ENCODE data around the gene REN. TPM values are rescaled to one million over a fixed set of nuclear protein-coding genes. Genes with fewer than 3 reads are reported as not detected.

REN gene
- total and polyA plus RNA-seq, 4 donors, result 0.05 to 0.25 (median 0.15) TPM; not detected in 1

DNA sequence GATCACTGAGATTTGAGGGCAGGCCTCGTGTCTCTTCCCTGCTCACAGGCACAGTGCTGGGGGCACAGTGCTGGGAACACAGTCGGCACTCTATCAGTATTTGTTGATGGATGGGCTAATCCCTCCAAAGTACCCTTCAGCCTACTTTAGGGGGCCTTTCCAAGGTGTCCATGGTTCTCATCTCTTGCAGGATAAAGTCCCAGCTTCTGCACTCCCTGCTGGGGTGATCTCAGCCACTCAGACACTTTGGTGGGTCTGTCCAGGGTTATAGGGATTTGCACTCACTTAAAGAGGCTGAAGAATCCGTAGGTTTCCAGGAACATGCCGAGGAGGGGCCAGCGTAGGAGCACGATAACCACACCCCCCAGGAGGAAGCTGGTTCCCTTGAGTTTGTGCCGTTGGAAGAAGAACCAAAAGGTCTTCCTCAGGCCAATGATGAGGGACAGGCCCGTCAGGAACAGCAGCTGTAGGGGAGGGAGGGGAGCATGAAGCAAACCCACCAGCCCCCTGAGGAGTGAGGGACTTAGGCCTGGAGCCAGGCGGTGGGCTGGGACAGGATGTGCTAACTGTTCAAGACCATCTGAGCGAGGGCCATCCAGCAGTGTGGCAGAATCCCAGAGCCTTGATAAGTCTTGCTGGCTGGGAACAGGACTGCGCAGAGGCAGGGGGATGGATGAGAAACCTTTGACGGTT lies 35.4 kb upstream of the REN start:
- H3K9me3 ChIP-seq (ENCODE audit: control insufficient read depth in 4 of 4, low read length in 3 of 4), result no peaks in the 10 kb centered on the region
- H3K36me3 ChIP-seq (ENCODE audit: control insufficient read depth in 4 of 4, insufficient read depth in 3 of 4, low read depth in 1 of 4, low read length in 3 of 4), result peaks cover 0 to 2% (median 0%) of the 10 kb centered on the region in 4 donors
- H3K4me1 ChIP-seq (ENCODE audit: control insufficient read depth in 4 of 4, insufficient read depth in 4 of 4, low read length in 3 of 4), result peaks cover 2 to 11% (median 9%) of the 10 kb centered on the region in 4 donors
- H3K27me3 ChIP-seq (ENCODE audit: control insufficient read depth in 4 of 4, insufficient read depth in 4 of 4, low read length in 3 of 4), result no peaks in the 10 kb centered on the region
- 90% methylated on average over 12 of the region's 12 CpGs for WGBS
- H3K9ac ChIP-seq (ENCODE audit: low read depth in 1 of 2, low read length in 2 of 2), result no peak overlapping the region
- no peak overlapping the region for H3K27ac ChIP-seq (ENCODE audit: low read depth in 1 of 2, low read length in 2 of 2)
- TF ChIP-seq YY1 (IDR thresholded peaks at IDR 0.05), result no peak
- no peak for TF ChIP-seq HNF4G (IDR thresholded peaks at IDR 0.05)
- TF ChIP-seq TAF1 (conservative IDR thresholded peaks at IDR 0.05), result no peak
- no peak for DNase-seq (ENCODE audit: low spot score)
- no peak overlapping the region for H3K4me3 ChIP-seq (ENCODE audit: low read depth in 1 of 3, low read length in 3 of 3)

DNA sequence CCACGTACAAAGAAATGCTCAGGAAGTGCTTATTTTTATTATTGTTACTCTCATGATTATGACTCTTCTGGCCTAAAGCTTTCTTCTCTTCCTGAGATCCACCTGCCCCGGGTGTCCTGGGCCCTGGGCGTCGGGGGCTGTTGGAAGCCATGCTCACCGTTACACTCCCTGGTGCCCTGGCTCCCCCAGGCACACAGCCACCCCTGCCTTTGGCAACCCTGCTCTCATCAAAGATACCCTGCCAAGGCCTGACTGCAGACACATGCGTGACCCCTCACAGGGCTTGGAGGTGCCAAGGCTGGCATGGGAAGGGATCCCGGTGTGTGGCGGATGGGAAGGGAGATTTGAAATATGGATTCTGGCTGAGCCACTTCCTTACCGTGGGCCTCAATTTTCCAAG lies 33.4 kb upstream of the REN start:
- peaks cover 0 to 2% (median 0%) of the 10 kb centered on the region in 4 donors for H3K4me1 ChIP-seq (ENCODE audit: control insufficient read depth in 4 of 4, insufficient read depth in 4 of 4, low read length in 3 of 4)
- no peak for DNase-seq (ENCODE audit: low spot score)
- no peaks in the 10 kb centered on the region for H3K9me3 ChIP-seq (ENCODE audit: control insufficient read depth in 4 of 4, low read length in 3 of 4)
- H3K9ac ChIP-seq (ENCODE audit: low read depth in 1 of 2, low read length in 2 of 2), result no peak overlapping the region
- 82% methylated on average over 9 of the region's 9 CpGs for WGBS
- TF ChIP-seq, protein P1, sequence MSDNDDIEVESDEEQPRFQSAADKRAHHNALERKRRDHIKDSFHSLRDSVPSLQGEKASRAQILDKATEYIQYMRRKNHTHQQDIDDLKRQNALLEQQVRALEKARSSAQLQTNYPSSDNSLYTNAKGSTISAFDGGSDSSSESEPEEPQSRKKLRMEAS (IDR thresholded peaks at IDR 0.05), result no peak
- TF ChIP-seq, protein P2, sequence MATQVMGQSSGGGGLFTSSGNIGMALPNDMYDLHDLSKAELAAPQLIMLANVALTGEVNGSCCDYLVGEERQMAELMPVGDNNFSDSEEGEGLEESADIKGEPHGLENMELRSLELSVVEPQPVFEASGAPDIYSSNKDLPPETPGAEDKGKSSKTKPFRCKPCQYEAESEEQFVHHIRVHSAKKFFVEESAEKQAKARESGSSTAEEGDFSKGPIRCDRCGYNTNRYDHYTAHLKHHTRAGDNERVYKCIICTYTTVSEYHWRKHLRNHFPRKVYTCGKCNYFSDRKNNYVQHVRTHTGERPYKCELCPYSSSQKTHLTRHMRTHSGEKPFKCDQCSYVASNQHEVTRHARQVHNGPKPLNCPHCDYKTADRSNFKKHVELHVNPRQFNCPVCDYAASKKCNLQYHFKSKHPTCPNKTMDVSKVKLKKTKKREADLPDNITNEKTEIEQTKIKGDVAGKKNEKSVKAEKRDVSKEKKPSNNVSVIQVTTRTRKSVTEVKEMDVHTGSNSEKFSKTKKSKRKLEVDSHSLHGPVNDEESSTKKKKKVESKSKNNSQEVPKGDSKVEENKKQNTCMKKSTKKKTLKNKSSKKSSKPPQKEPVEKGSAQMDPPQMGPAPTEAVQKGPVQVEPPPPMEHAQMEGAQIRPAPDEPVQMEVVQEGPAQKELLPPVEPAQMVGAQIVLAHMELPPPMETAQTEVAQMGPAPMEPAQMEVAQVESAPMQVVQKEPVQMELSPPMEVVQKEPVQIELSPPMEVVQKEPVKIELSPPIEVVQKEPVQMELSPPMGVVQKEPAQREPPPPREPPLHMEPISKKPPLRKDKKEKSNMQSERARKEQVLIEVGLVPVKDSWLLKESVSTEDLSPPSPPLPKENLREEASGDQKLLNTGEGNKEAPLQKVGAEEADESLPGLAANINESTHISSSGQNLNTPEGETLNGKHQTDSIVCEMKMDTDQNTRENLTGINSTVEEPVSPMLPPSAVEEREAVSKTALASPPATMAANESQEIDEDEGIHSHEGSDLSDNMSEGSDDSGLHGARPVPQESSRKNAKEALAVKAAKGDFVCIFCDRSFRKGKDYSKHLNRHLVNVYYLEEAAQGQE (IDR thresholded peaks at IDR 0.05), result no peak
- no peak for TF ChIP-seq SP1 (IDR thresholded peaks at IDR 0.05)
- no peak for TF ChIP-seq RAD21 (IDR thresholded peaks at IDR 0.05)
- no peak for TF ChIP-seq JUND (IDR thresholded peaks at IDR 0.05)
- TF ChIP-seq NR2F2 (IDR thresholded peaks at IDR 0.05), result no peak
- TF ChIP-seq FOXA2 (IDR thresholded peaks at IDR 0.05), result no peak
- TF ChIP-seq FOXA1 (IDR thresholded peaks at IDR 0.05), result no peak
- TF ChIP-seq TAF1 (conservative IDR thresholded peaks at IDR 0.05), result no peak
- no peak for TF ChIP-seq YY1 (IDR thresholded peaks at IDR 0.05)
- TF ChIP-seq, protein P3, sequence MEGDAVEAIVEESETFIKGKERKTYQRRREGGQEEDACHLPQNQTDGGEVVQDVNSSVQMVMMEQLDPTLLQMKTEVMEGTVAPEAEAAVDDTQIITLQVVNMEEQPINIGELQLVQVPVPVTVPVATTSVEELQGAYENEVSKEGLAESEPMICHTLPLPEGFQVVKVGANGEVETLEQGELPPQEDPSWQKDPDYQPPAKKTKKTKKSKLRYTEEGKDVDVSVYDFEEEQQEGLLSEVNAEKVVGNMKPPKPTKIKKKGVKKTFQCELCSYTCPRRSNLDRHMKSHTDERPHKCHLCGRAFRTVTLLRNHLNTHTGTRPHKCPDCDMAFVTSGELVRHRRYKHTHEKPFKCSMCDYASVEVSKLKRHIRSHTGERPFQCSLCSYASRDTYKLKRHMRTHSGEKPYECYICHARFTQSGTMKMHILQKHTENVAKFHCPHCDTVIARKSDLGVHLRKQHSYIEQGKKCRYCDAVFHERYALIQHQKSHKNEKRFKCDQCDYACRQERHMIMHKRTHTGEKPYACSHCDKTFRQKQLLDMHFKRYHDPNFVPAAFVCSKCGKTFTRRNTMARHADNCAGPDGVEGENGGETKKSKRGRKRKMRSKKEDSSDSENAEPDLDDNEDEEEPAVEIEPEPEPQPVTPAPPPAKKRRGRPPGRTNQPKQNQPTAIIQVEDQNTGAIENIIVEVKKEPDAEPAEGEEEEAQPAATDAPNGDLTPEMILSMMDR (IDR thresholded peaks at IDR 0.05; ENCODE audit: low read depth, low read length, missing input control), result no peak
- no peak overlapping the region for H3K27ac ChIP-seq (ENCODE audit: low read depth in 1 of 2, low read length in 2 of 2)
- H3K4me3 ChIP-seq (ENCODE audit: low read depth in 1 of 3, low read length in 3 of 3), result no peak overlapping the region
- H3K36me3 ChIP-seq (ENCODE audit: control insufficient read depth in 4 of 4, insufficient read depth in 3 of 4, low read depth in 1 of 4, low read length in 3 of 4), result peaks cover 0 to 2% (median 0%) of the 10 kb centered on the region in 4 donors
- H3K27me3 ChIP-seq (ENCODE audit: control insufficient read depth in 4 of 4, insufficient read depth in 4 of 4, low read length in 3 of 4), result no peaks in the 10 kb centered on the region

Data from liver (tissue), 9 donors.